ENCODE data around the gene PIK3CB.
"Not testable (repeated sequence)": the region's sequence is repeated elsewhere in the genome, so short reads cannot be mapped to it uniquely, and the experiment has no call there.

The PIK3CB gene

DNA sequence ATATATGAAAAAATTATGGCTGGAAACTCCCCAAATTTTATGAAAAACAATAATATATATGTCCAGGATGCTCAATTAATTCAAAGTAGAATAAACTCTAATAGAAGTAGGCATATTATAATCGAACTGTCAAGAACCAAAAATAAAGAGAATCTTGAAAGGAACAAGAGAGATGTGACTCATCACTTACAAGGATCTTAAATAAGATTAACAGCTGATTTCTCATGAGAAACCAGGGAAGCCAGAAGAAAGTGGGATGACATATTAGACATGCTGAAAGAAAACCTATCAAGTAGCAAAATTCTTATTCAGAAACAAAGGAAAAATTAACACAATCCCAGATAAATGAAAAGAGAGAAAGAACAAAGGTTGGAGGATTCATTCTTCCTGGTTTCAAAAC is 159.3 kb downstream of the PIK3CB start:
- DNase-seq: no peak

GRCh38 chr3:138673641-138674530 is 160.8 kb downstream of the PIK3CB start:
- DNase-seq: no peak

- DNase-seq: no peak
Measured at GRCh38 chr3:138670407-138670806, 164.3 kb downstream of the PIK3CB start.

DNA sequence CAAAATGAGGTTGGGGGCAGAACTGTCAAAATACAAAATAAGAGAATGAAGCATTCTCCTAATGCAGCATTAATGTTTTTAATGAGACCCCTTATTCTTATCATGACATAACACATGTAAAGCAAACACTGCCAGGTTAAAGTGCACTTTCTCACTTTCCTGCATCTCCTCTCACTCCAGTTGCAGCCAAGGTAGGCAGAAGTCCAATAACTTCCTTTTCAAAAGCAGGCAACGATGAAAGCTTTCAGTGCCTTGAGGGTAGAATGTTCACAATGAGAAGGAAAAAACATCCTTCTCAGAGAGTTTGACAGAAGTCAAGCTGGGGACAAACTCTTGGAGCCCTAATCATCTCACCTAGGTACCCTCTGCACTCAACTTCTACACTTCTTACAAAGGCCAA is 166.6 kb downstream of the PIK3CB start:
- no peak for DNase-seq

- no peak for DNase-seq
Measured at GRCh38 chr3:138657508-138657907, 177.2 kb downstream of the PIK3CB start.

GRCh38 chr3:138653567-138653966 is 181.2 kb downstream of the PIK3CB start:
- DNase-seq: no peak

GRCh38 chr3:138649134-138649533 is 185.6 kb downstream of the PIK3CB start:
- DNase-seq: no peak

DNA sequence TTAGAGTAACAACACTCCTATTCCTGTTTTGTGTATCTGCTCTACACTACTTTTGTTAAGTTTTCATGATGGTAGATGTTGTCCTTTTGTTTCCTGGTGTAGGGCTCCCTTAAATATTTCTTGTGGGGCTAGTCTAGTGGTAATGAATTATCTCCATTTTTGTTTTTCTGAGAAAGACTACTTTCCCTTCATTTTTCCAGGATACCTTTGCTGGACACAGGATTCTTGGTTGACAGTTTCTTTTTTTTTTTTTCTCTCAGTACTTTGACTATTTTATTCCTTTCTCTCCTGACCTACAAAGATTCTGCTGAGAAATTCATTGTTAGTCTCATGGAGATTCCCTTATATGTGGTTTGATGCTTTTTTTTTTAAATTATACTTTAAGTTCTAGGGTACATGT is 188.2 kb downstream of the PIK3CB start:
- no peak for DNase-seq

- DNase-seq: no peak
Measured at GRCh38 chr3:138646008-138646407, 188.7 kb downstream of the PIK3CB start.

- no peak for DNase-seq
Measured at GRCh38 chr3:138642927-138643253, 191.8 kb downstream of the PIK3CB start.

DNA sequence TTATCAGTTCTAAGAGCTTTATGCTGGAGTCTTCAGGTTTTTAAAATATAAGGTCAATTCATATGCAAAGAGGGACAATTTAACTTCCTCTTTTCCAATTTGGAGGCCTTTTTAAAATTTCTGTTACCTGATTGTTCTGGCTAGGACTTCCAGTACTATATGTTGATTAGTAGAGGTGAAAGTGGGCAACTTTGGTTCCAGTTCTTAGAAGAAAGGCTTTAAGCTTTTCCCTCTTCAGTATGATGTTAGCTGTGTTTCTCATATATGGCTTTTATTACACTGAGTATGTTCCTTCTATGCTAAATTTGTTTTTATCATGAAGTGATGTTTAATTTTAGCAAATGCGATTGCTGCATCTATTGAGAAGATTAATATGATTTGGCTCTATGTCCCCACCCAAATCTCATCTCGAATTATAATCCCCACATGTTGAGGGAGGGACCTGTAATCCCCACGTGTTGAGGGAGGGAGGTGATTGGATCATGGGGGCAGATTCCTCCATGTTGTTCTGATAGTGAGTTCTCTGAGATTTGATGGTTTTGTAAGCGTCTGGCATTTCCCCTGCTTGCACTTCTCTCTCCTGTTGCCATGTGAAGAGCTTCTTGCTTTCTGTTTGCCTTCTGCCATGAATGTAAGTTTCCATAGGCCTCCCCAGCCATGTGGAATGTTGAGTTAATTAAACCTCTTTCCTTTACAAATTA is 192.4 kb downstream of the PIK3CB start:
- no peak for DNase-seq

DNA sequence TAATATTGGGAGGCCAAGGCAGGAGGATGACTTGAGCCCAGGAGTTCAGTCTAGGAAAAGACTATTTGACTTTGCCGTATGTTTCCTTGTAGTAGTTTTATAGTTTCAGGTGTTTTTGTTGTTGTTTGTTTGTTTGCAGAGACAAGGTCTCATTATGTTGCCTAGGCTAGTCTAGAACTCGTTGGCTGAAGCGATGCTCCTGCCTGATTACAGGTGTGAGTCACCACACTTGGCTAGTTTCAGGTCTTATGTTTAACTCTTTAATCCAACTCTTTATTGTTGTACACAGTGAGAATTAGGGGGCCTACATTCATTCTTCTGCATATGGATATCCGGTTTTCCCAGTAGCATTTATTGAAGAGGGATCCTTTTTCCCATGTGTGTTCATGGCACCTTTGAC is 194.2 kb downstream of the PIK3CB start:
- no peak for DNase-seq

GRCh38 chr3:138638641-138639040 is 196.1 kb downstream of the PIK3CB start:
- no peak for DNase-seq

DNA sequence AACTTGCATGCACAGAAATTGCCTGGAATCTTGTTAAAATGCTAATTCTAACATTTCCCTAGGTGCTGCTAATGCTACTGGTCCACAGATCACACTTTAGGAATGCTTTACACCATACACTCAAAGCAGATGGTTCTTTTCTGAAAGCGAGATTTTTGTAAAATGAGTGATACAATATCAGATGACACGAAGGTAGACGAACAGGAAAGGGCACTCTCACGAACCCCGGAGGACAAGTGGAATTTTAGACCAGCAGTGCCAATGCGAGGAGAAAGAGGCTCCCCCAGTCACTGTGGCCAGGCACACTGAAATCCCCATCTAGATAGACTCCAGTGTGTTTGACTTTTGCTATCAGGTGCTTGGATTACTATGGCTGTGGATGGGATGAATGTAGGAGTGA is 205.2 kb downstream of the PIK3CB start:
- no peak for DNase-seq

DNA sequence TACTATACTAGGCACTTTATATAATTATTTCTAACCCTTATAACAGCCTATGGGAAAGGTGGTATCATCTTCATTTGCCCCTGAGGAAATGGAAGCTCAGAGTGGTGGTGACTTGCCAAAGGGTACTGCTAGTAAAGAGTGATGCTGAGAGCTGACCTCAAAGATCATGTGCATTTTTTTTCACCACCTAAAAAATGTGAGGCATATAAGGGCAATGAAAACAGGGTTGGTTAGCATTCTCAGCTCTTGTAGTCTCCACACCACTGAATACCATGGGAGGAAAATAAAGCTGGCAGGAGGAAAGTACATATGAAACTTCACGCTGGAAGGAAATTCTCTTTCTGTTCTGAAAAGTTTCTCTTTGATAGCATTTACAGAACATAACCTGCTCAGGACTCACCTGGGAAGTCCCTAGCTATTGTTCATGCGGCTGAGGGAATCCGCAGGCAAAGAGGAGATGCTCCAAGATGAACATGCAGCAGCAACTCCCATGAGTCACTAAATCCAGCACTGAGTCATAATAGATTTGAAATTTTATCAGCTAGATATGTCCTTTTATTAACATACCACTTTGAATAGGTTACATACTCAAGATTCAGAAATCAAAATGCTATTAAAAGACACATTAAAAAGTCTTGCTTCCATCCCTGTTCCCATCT is 208.9 kb downstream of the PIK3CB start:
- DNase-seq: no peak

DNA sequence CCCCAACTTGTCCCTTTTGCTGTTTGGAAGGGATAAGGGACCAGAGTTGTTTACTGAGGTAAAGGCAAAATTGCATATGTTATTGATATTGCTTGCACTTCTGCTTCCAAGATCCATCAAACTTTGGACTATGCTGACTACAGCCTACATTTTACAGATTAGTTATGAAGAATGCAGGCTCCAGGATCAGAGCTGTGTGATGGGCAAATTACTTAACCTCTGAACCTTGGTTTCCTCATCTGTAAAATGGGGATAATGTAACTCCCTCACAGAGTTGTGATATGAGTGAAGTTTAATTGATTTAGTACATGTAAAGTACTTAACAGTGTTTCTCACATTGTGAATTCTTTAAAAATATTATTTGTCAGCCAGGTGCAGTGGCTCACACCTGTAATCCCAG is 210.2 kb downstream of the PIK3CB start:
- DNase-seq: no peak

DNA sequence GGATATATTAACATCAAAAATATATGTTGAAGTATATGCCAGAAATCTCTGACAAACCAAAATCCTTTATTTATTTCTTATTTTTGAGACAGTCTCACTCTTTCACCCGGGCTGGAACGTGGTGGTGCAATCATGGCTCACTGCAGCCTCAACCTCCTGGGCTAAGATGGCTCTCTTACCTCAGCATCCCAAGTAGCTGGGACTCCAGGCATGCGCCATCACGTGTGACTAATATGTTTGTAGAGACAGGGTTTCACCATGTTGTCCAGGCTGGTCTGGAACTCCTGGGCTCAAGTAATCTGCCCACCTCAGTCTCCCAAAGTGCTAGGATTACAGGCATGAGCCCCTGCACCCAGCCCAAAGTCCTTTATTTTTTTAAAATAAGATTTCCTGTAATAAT is 214.3 kb downstream of the PIK3CB start:
- DNase-seq: no peak

DNA sequence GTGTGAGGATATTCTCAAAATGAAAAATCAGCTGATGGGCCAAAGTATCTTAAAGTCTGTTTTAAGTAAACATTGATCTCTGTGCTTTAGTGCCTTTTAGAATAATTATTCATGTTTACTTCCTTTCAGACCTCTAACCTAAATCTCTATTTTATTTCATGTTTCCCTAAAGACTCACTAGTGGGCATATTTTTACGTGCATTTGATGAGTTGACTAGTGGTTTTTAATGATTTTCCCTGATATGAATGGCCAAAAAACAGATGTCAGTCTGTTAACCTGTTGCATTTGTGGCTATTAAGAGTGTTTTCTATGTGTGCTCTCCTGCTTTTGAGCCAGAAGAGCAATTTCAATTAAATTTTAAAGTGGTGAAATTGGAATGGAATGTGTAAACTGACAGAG is 219.3 kb downstream of the PIK3CB start:
- no peak for DNase-seq

DNA sequence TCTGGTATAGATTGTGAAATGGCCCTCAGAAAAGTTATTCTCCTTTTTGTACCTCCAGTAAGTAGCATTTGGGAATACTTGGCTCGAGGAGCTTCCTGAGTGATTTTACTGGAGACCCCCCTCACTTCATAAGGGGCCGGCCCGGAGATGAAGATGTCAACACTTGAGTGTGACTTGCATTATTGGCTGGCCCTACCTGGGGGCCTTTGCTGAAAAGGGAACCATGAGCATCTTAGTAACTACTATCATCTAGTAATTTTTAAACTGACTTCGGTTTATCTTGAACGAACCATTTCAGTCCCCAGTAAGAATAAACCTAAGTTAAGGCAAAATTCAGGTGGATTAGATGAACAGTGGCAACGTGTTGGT is 224.8 kb downstream of the PIK3CB start:
- DNase-seq: no peak

DNA sequence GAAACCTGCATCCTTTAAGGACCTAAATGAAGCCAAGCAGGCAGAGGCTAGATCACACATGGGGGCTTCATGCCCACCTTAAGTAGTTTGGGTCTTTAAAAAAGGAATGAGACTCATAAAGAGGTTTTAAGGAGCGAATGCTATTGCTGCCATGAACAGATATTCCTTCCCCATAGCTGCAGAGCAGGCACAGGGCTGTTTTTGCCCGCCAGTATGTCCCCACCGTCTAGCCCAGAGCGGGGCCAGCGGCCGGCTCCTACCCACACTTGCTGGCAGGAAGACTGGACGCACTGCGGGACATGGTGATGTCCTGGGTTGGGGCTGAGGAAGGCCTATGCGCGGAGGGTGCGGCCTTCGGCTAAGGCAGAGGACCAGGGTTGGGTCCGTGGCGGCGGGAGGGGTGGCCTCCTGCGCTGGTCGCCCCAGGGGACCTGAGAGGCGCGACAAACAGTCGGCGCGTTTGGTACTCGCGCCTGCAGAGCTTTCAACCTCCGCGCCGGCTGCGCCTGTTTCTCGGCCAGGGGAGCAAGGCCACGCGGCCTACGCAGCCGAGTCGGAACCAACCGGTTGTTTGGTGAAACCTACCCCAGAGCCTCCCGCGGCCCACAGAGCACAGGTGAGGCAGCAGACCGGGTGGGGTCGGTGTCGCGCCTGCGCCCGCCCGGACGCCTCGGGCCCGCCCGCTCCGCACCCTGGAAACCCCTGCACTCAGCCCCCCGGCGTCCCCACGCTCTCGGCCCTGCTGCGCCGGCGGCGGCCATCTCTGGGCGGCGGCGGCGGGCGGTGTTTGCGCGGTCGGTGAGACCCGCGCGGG is 226.2 kb downstream of the PIK3CB start, which contains the start of gene FAIM:
Gene FAIM (plus strand): TSS at position 450 of the 814 bp plus-strand sequence. CDS start 10,956 bp downstream, outside the sequence.
- DNase-seq: peak; percentile 56

DNA sequence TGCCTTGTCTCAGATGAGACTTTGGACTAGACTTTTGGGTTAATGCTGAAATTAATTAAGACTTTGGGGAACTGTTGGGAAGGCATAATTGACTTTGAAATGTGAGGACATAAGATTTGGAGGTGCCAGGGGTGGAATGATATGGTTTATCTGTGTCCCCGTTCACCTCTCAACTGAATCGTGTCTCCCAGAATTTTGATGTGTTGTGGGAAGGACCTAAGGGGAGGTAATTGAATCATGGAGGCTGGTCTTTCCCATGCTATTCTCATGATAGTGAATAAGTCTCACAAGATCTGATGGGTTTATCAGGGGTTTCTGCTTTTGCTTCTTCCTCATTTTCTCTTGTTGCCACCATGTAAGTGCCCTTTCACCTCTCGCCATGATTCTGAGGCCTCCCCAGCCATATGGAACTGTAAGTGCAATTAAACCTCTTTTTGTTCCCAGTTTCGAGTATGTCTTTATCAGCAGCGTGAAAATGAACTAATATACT is 230.6 kb downstream of the PIK3CB start:
- DNase-seq: not testable (repeated sequence)

All from 8988T (cell line).